Muscle of leg (tissue), 16 donors: ENCODE data around the gene PROSER1. TPM values are rescaled to one million over a fixed set of nuclear protein-coding genes. Genes with fewer than 3 reads are reported as not detected.
A peak's percentile ranks its signal among the peaks of the same experiment; 100 is the strongest.
"Not testable (repeated sequence)": the region's sequence is repeated elsewhere in the genome, so short reads cannot be mapped to it uniquely, and the experiment has no call there.

Experiments
- DNase-seq: peaks from one replicate; pipeline ENCODE4 v3.0.0; 2013
- H3K27ac ChIP-seq: one replicate; pipeline ENCODE4 v1.5.1; 2013; ENCODE audit warnings: mild to moderate bottlenecking, low read length, control low read depth
- H3K27me3 ChIP-seq: one replicate; pipeline ENCODE4 v1.6.1; 2013; ENCODE audit warnings: low read length; ENCODE audit not compliant: control insufficient read depth, insufficient read depth
- H3K36me3 ChIP-seq: one replicate; pipeline ENCODE4 v1.6.1; 2013; ENCODE audit warnings: low read length; ENCODE audit not compliant: control insufficient read depth, insufficient read depth
- H3K4me1 ChIP-seq: one replicate; pipeline ENCODE4 v1.6.1; 2013; ENCODE audit warnings: low read length; ENCODE audit not compliant: control insufficient read depth, insufficient read depth
- H3K4me3 ChIP-seq: one replicate; pipeline ENCODE4 v1.5.1; 2013; ENCODE audit warnings: low read length, control low read depth
- H3K9me3 ChIP-seq: replicated peaks from 2 replicates; pipeline ENCODE4 v1.6.1; 2013; ENCODE audit warnings: low read depth, low read length; ENCODE audit not compliant: control insufficient read depth
- WGBS: methylation state at CpG from one replicate; pipeline ENCODE4 v1.1.5; 2013; ENCODE audit warnings: missing lambda C conversion rate; ENCODE audit not compliant: insufficient coverage; 5-methylcytosine and 5-hydroxymethylcytosine counted together
- long read RNA-seq, 11 donors: transcript quantifications; one replicate each; lab custom pipeline, GENCODE V29; 2026
- polyA plus RNA-seq, 8 donors: library from polyadenylated mRNA; unstranded; fragments of 120-200 nt; gene quantifications; one replicate each; pipeline versions ENCODE4 v1.2.1 to v1.2.3, GENCODE V29; 2013; ENCODE audit warnings: inconsistent platforms in 1 of 8, low replicate concordance in 1 of 8; ENCODE audit not compliant: insufficient read length in 8 of 8, insufficient read depth in 1 of 8
- total RNA-seq: library from RNA; stranded (reverse); fragments of 120-200 nt; gene quantifications from one replicate; pipeline ENCODE4 v1.2.4, GENCODE V29; 2013

PROSER1 gene
- total RNA-seq (14.6 TPM), polyA plus RNA-seq (10 to 100 TPM; 19.0 to 31.6 (median 24.1) TPM)
- long read RNA-seq, donor 1, full-length matches to known transcripts = 1 of 1 reads
- long read RNA-seq, donor 1, partial matches to known transcripts = 0 of 1 reads
- long read RNA-seq, donor 1, other reads (novel, unspliced or antisense) = 0 of 1 reads
- long read RNA-seq, donor 2 = 0 reads
- long read RNA-seq, donor 3, full-length matches to known transcripts = 5 of 31 reads
- long read RNA-seq, donor 3, partial matches to known transcripts = 26 of 31 reads
- long read RNA-seq, donor 3, other reads (novel, unspliced or antisense) = 0 of 31 reads
- long read RNA-seq, donor 4, partial matches to known transcripts = 5 of 6 reads
- long read RNA-seq, donor 4, other reads (novel, unspliced or antisense) = 0 of 6 reads
- long read RNA-seq, donor 5, full-length matches to known transcripts = 6 of 34 reads
- long read RNA-seq, donor 5, partial matches to known transcripts = 28 of 34 reads
- long read RNA-seq, donor 5, other reads (novel, unspliced or antisense) = 0 of 34 reads
- long read RNA-seq, donor 6, full-length matches to known transcripts = 7 of 20 reads
- long read RNA-seq, donor 6, partial matches to known transcripts = 13 of 20 reads
- long read RNA-seq, donor 6, other reads (novel, unspliced or antisense) = 0 of 20 reads
- long read RNA-seq, donor 7, partial matches to known transcripts = 8 of 9 reads
- long read RNA-seq, donor 7, other reads (novel, unspliced or antisense) = 0 of 9 reads
- long read RNA-seq, donor 8, partial matches to known transcripts = 0 of 3 reads
- long read RNA-seq, donor 8, other reads (novel, unspliced or antisense) = 0 of 3 reads
- long read RNA-seq, donor 9, partial matches to known transcripts = 0 of 1 reads
- long read RNA-seq, donor 9, other reads (novel, unspliced or antisense) = 0 of 1 reads
- long read RNA-seq, donor 10, partial matches to known transcripts = 15 of 20 reads
- long read RNA-seq, donor 10, other reads (novel, unspliced or antisense) = 0 of 20 reads
- long read RNA-seq, donor 11 = 0 reads

GRCh38 chr13:39037880-39038568 is at the start of gene PROSER1, which contains the start of gene NHLRC3:
TSS of gene PROSER1 (minus strand) at chr13:39038089. CDS start at chr13:39037242, 847 bp downstream.
TSS of gene NHLRC3 (plus strand) at chr13:39038456. CDS start at chr13:39038640, 184 bp downstream.
- Histone ChIP-seq H3K27me3 (no peaks in the 10 kb centered on the region), H3K27ac (peak within 1 kb of the TSS; percentile 74), H3K36me3 (no peaks in the 10 kb centered on the region), H3K9me3 (no peaks in the 10 kb centered on the region), H3K4me1 (peaks cover 2% of the 10 kb centered on the region), H3K4me3 (peak within 1 kb of the TSS; percentile 84)
- under 1% methylated on average over 31 of the region's 41 CpGs for WGBS
- peak; percentile 99 for DNase-seq

- H3K4me1 ChIP-seq, H3K9me3 ChIP-seq, H3K27me3 ChIP-seq, DNase-seq, H3K36me3 ChIP-seq, H3K4me3 ChIP-seq, H3K27ac ChIP-seq: not testable (repeated sequence)
- WGBS = no CpG with 5 or more reads among the region's 1 CpG
Observed at GRCh38 chr13:39086251-39086945, 48.5 kb upstream of the PROSER1 start.

GRCh38 chr13:39073983-39074382 is 36.1 kb upstream of the PROSER1 start:
- H3K4me3 ChIP-seq = no peak overlapping the region
- peaks cover 5% of the 10 kb centered on the region for H3K4me1 ChIP-seq
- peaks cover 2% of the 10 kb centered on the region for H3K27me3 ChIP-seq
- no peak overlapping the region for H3K27ac ChIP-seq
- no peaks in the 10 kb centered on the region for H3K9me3 ChIP-seq
- DNase-seq = no peak
- 53% methylated on average over 3 of the region's 3 CpGs for WGBS
- H3K36me3 ChIP-seq = no peaks in the 10 kb centered on the region

- Histone ChIP-seq H3K27ac (no peak overlapping the region), H3K36me3 (no peaks in the 10 kb centered on the region), H3K4me1 (peaks cover 5% of the 10 kb centered on the region), H3K9me3 (no peaks in the 10 kb centered on the region), H3K27me3 (peaks cover 2% of the 10 kb centered on the region), H3K4me3 (no peak overlapping the region)
- no peak for DNase-seq
- WGBS = 89% methylated on average over 1 of the region's 2 CpGs
Observed at GRCh38 chr13:39072842-39073241, 35.0 kb upstream of the PROSER1 start.

GRCh38 chr13:39062004-39062403 is 24.1 kb upstream of the PROSER1 start:
- H3K9me3 ChIP-seq = peaks cover 9% of the 10 kb centered on the region
- WGBS = 82% methylated on average over 2 of the region's 4 CpGs
- no peaks in the 10 kb centered on the region for H3K4me1 ChIP-seq
- H3K4me3 ChIP-seq = no peak overlapping the region
- no peak for DNase-seq
- H3K36me3 ChIP-seq = peaks cover 2% of the 10 kb centered on the region
- H3K27ac ChIP-seq = no peak overlapping the region
- no peaks in the 10 kb centered on the region for H3K27me3 ChIP-seq

- no peak for DNase-seq
- no peaks in the 10 kb centered on the region for H3K4me1 ChIP-seq
- no peaks in the 10 kb centered on the region for H3K27me3 ChIP-seq
- peaks cover 9% of the 10 kb centered on the region for H3K9me3 ChIP-seq
- H3K27ac ChIP-seq = no peak overlapping the region
- H3K4me3 ChIP-seq = no peak overlapping the region
- H3K36me3 ChIP-seq = peaks cover 2% of the 10 kb centered on the region
Observed at GRCh38 chr13:39058040-39058439, 20.2 kb upstream of the PROSER1 start.

GRCh38 chr13:39056018-39056417 is 18.1 kb upstream of the PROSER1 start:
- WGBS = no CpG with 5 or more reads among the region's 1 CpG
- no peaks in the 10 kb centered on the region for H3K4me1 ChIP-seq
- peaks cover 9% of the 10 kb centered on the region for H3K9me3 ChIP-seq
- H3K4me3 ChIP-seq = no peak overlapping the region
- H3K27ac ChIP-seq = no peak overlapping the region
- no peak for DNase-seq
- H3K27me3 ChIP-seq = no peaks in the 10 kb centered on the region
- H3K36me3 ChIP-seq = no peaks in the 10 kb centered on the region

GRCh38 chr13:39054112-39054511 is 16.2 kb upstream of the PROSER1 start:
- no peak for DNase-seq
- 100% methylated on average over 1 of the region's 3 CpGs for WGBS
- Histone ChIP-seq H3K4me3 (no peak overlapping the region), H3K27ac (no peak overlapping the region), H3K27me3 (no peaks in the 10 kb centered on the region), H3K9me3 (peaks cover 4% of the 10 kb centered on the region), H3K4me1 (no peaks in the 10 kb centered on the region), H3K36me3 (no peaks in the 10 kb centered on the region)

- H3K27ac ChIP-seq = no peak overlapping the region
- H3K36me3 ChIP-seq = peaks cover 4% of the 10 kb centered on the region
- H3K4me3 ChIP-seq = no peak overlapping the region
- whole genome bisulfite sequencing = 80% methylated on average over 5 of the region's 6 CpGs
- peaks cover 1% of the 10 kb centered on the region for H3K9me3 ChIP-seq
- no peak for DNase-seq
- no peaks in the 10 kb centered on the region for H3K4me1 ChIP-seq
- H3K27me3 ChIP-seq = no peaks in the 10 kb centered on the region
Observed at GRCh38 chr13:39052944-39053343, 15.1 kb upstream of the PROSER1 start.
